ENCODE measurements around the gene TMEM79. TPM values are rescaled to one million over a fixed set of nuclear protein-coding genes. Genes with fewer than 3 reads are reported as not detected.
"Not testable (repeated sequence)": the region's sequence is repeated elsewhere in the genome, so short reads cannot be mapped to it uniquely, and the experiment has no call there.

The TMEM79 gene
- total RNA-seq, 1 donor from 2014 or later = 3.1 TPM

DNA sequence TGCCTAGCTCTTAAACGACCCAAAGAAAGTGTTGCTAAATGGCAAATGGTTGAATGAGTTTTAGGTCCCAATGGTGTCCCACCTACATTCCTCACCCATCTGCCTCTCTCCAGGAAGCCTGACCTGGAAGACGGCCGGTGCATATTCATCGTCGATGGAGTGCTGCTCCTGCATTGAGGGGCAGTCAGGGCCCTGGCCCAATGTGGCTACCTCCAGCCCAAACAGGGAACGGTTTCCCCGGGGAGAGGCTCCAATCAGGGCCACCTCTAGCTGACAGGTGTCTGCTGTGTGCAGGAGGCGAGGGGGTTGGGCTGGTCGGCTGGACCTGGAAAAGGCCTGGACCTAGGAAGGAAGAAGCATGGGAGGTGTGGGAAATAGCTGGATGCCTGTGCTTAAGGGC lies 9.8 kb downstream of the TMEM79 start:
- intact Hi-C loops (cut with DNase I) = no loop called here
- DNase-seq (ENCODE audit: low spot score) (no peak), ATAC-seq (no peak)

DNA sequence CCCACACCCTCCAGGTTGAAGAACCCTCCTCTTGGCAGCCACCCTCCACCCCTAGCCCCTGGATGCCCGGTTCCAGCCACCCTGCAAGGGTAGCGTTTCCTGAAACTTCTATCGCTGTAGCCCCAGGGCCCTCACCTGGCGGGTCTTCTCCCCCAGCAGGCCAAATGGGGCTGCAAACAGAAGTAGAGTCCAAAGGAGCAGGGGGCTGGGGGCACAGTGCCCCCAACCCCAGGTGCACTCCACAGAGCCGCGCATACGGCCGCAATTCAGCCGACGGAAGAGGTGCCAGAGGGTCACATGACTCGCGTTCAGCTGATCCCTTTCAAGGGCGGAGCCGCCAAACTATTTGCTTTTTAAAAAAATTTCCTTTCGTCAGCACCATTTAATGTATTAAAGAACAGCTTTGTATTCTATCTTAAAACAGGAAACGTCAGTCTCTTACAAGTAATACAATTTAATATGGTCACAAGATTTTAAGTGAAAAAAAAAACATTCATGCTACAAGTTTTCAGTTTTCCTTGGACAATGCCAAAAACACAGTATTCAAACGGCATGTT lies 11.3 kb downstream of the TMEM79 start, which contains the start of gene GLMP:
GLMP (minus strand) TSS at position 289 of the 557 bp plus-strand sequence; CDS start at position 255, 34 bp downstream.
- DNase-seq (ENCODE audit: low spot score) (peak; percentile 85), ATAC-seq (peak; percentile 63)
- intact Hi-C loops (cut with DNase I) = no loop called here

DNA sequence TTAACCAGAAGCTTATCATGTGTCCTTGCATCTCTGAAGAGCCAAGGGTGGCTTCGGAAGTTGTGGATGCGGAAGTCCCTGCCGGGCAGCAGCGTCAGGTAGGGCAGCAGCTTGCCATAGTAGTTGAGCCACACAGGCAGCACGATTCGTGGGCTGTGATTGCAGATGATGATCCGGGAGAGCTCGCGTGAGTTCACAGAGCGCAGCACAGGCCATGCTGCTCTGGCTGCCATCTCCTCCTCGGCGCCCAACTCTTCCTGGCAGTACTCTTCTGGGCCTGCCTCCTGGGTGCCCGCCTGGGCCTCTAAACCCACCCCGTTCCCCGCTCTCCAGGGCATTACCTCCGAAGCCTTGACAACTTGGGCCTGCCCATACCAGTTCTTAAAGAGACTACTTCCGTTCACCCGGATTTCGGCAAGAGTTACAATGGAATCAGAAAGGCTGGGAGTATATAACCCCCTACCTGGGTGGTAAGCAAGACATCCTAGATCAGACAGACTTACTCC lies 14.8 kb downstream of the TMEM79 start, which contains the start of gene VHLL:
VHLL (minus strand) TSS at position 456 of the 506 bp plus-strand sequence; CDS start at position 338, 118 bp downstream.
- DNase-seq (ENCODE audit: low spot score) (peak; percentile 48), ATAC-seq (no peak)
- intact Hi-C loops (cut with DNase I) = no loop called here

DNA sequence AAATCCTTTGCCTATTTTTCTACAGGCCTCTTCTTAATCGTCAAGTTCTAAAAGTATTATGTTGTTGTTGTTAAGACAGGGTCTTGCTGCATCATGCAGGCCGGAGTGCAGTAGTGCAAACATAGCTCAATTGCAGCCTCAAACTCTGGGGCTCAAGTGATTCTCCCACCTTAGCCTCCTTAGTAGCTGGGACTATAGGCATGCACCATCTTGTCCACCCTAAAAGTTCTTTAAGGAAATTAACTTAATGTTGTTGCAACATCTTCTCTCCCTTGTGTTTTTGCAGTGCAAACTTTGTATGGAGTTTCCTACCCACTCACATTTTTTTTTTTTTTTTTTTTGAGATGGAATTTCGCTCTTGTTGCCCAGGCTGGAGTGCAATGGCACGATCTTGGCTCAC lies 19.1 kb downstream of the TMEM79 start:
- intact Hi-C loops (cut with DNase I) = no loop called here
- no peak for ATAC-seq

DNA sequence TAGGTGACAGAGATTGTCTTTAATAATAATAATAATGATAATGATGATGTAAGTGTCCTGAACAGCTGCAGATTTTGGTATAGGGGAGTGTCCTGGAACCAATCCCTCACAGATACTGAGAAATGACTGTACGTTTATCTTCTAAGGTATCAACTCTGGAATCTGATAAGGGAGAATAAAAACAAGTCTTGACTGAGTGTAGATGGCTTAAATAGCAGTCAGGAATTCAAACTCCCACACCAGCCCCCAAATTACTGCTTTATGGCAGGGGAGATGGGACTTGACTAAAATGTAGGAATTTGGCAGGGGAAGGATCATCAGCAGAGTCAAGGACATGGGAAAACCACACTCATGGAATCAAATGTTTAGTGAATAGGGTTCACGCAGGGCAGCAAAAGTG lies 21.1 kb downstream of the TMEM79 start:
- ATAC-seq (no peak), DNase-seq (ENCODE audit: low spot score) (no peak)
- intact Hi-C loops (cut with DNase I) = no loop called here

More for the DNA sequence above, 19.1 kb downstream of the TMEM79 start:
- DNase-seq (ENCODE audit: low spot score) = no peak

DNA sequence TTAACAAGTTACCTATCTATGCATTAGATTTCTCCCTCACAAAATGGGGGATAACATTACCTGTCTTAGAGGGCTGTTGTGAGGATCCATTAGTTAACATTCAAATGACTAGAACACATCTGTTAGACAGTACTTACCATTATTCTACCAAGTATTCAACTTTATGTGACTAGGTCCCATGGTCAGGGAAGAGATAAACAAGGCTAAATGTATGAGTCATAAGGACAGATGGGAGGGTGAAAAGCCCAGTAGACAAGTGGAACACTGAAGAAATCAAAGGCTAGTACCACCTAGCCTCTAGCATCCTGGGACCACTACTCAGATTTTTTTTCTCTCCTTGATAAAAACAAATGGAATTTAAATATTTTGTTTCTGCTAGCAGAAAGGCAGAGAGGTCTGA lies 24.0 kb downstream of the TMEM79 start:
- intact Hi-C loops (cut with DNase I) = no loop called here
- ATAC-seq (no peak), DNase-seq (ENCODE audit: low spot score) (no peak)

DNA sequence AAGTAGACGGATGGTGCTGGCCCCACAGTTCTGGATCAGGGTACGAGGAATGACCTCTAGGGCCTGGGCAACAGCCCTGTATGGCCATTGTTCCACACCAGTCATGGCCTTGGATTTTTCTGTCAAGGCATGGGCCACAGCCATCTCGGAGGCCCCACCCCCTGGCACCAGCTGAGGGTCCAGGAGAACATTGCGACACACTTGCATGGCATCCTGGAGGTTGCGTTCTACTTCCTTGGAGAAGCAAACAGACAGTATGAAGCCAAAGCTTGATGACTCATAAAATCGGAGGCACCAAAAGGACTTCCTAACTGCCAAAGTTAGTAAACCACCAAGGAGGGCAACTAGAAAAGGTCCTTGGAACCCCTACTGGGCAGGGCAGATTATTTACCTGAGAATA lies 26.8 kb downstream of the TMEM79 start:
- no peak for ATAC-seq
- intact Hi-C loops (cut with DNase I) = no loop called here
- peak; percentile 54 for DNase-seq (ENCODE audit: low spot score)

DNA sequence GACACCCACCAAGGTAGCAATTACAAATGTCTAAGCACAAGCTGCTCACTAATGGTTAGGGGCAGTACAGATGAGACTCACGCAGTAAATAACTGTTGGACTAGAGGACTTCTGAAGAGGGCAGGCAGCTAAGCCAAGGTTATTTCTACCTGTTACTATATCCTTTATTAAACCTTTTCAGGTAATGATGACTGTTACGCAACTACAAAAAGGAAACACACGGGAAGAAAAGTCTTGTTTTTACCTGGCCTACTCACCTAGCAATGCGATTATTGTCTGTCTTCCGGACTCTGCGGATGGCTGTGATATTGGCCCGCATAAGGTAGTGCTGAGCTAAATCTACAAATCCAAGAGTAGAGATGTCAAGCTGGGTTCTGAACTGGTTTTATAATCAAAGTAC lies 32.8 kb downstream of the TMEM79 start:
- DNase-seq (ENCODE audit: low spot score) (no peak), ATAC-seq (no peak)
- intact Hi-C loops (cut with DNase I) = no loop called here

DNA sequence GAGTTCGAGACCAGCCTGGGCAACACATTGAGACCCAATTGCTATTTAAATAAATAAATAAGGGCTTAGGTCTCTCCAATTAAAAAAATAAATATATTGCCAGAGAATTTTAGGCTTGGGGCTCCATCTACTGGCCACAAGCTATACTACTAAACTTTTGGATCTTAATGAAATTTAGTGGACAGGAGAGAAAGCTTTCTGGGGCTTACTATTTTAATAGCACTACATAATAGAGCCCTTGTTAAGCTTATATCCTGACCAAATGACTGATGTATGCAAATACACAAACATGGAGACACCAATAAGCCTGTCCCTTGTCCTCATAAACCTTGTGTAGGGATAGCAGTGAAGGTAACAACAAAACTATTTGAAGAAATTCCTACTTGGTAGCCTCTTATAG lies 35.5 kb downstream of the TMEM79 start:
- ATAC-seq (no peak), DNase-seq (ENCODE audit: low spot score) (peak; percentile 27)
- intact Hi-C loops (cut with DNase I) = no loop called here

DNA sequence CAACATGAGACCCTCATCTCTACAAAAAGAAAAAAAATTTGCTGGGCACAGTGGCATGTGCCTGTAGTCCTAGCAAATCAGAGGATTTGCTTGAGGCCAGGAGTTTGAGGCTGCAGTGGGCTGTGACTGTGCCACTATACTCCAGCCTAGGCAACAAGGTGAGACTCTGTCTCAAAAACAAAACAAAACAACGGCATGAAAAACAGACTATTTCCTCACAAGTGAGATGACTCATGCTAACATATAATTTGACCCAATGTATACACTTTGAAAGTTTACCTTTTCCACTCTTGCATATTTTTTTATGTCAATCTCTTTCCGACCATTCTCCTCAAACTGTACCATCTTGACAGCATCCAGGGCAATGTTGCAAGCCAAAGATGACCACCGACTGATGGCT lies 36.4 kb downstream of the TMEM79 start:
- ATAC-seq (no peak), DNase-seq (ENCODE audit: low spot score) (no peak)
- intact Hi-C loops (cut with DNase I) = no loop called here

DNA sequence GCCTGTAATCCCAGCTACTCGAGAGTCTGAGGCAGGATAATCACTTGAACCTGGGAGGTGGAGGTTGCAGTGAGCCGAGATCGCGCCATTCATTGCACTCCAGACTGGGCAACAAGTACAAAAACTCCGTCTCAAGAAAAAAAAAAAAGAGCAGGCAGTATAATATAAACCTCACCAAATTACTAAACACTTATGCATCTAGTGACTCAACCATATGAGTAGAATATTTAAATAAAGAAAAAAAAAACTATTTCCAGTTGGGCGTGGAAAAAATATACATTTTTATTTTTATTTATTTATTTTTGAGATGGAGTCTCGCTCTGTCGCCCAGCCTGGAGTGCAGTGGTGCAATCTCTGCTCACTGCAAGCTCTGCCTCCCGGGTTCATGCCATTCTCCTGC lies 39.1 kb downstream of the TMEM79 start:
- ATAC-seq; DNase-seq (ENCODE audit: low spot score); intact Hi-C loops (cut with DNase I): not testable (repeated sequence)

DNA sequence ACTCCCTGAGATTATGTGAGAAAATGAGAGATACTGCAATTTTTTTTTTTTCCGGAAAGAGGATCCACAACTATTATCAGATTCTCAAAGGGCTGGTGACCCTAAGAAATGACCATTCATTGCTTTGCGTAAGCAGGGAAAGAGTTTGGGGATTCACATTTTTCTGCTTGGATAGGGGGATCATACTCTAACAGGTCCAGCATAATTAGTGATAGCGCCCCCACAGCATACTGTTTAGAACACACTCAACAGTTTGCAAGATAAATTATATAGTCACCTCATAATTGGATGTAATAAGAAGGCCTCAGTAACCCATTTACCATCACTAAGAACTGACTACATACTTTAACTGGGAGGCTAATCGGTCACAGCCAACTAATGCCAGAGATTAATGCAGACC lies 52.1 kb downstream of the TMEM79 start:
- no peak for DNase-seq (ENCODE audit: low spot score)
- intact Hi-C loops (cut with DNase I) = no loop called here
- no peak for ATAC-seq

DNA sequence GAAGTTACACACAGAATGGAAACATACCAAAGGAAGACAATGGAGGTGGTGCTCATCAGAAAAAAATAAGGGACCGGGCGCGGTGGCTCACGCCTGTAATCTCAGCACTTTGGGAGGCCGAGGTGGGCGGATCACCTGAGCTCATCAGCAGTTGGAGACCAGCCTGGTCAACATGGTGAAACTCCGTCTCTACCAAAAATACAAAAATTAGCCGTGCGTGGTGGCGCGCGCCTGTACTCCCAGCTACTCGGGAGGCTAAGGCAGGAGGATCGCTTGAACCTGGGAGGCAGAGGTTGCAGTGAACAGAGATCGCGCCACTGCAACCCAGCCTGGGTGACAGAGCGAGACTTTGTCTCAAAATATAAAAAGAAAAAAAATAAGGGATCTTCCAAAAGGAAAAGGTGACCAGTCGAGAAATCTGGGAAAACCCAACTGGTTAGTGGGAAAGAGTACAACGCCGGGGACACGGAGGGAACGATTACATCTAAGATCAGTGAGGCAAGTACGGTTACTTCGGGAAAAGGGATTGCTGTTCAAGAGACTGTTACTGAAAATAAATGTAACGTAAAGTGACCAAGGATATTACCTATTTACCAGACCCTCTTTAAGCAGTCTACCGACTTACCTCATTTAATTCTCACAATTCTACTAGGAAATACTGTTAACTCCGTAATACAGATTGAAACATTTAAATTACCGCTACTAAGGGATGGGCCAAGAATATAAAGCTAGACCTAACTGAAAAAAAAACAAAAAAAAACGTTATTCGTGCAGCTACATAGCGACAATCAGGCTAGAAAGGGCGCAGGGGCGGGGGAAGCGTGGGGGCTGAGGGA lies 53.1 kb downstream of the TMEM79 start:
- DNase-seq (ENCODE audit: low spot score) = no peak
- intact Hi-C loops (cut with DNase I) = no loop called here
- ATAC-seq = no peak

DNA sequence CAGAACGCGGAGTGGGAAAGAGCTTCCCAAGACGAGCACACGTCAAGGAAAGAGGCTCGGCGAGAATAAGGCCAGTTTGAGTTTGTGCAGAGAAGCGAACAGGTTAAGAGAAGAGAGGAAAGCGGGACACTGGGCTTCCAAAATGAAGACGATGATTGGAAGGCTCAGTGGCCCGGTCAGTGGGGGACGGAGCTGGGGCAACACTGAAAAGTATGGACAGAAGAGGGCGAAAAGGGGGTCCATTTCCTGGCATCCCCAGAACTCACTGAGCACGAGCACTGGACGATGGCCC lies 53.7 kb downstream of the TMEM79 start:
- ATAC-seq (peak; percentile 32), DNase-seq (ENCODE audit: low spot score) (no peak)
- intact Hi-C loops (cut with DNase I) = no loop called here

DNA sequence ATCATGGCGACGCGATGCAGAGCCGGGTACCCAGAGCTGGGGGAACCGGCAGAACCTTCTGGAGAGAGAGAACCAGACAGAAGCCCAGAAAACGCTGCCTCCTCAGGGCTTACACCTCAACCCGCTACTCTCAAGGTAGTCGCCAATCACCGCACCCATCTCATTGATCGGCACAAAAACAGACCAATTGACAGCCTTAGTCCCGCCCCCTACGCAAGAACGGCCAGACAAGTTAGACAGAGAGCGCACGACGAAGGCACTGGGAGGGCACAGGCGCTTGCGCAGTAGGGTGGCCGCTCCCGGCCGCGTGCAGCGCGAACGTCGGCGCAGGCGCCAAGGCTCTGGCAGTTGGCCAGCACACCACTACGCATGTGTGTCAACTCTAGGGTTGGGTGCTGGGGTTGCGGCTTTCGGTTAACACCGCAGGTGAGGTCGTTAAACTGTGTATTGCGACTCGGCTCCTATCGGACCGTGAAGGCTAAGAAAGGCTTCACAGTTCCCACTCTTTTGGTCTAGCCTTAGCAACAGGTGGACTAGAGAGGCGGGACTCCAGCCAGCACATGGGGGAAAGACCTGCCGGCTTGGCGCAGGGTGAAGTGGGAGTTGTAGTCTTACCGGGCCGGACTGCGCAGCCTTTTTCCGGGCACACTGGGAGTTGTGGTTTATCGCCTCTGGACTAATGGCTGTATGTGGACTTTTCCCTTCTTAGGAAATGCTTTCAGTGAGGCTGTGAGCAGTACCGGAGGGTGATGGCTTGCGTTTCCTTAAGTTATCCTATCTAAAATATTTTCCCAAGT lies 54.3 kb downstream of the TMEM79 start, which contains the start of the genes CCT3 and TSACC:
CCT3 (minus strand) TSS at position 113 of the 797 bp plus-strand sequence; CDS start at position 5, 108 bp downstream.
TSACC (plus strand) TSS at position 347 of the 797 bp plus-strand sequence. CDS start 1,232 bp downstream, outside the sequence.
- ATAC-seq (peak; percentile 99), DNase-seq (ENCODE audit: low spot score) (peak; percentile 100)
- intact Hi-C loops (cut with DNase I) = no loop called here

Other genes with a start within 250 kb of the TMEM79 start
- 37.6 TPM for gene UBQLN4, start 230.5 kb upstream of the TMEM79 start, total RNA-seq
- gene LAMTOR2, start 229.5 kb upstream of the TMEM79 start, total RNA-seq = 35.8 TPM
- gene RAB25, start 223.2 kb upstream of the TMEM79 start, total RNA-seq = not detected
- 1.2 TPM for gene MEX3A, start 201.9 kb upstream of the TMEM79 start, total RNA-seq
- gene LMNA, start 169.6 kb upstream of the TMEM79 start, total RNA-seq = 322 TPM
- 8.4 TPM for gene SEMA4A, start 130.7 kb upstream of the TMEM79 start, total RNA-seq
- 16.3 TPM for gene SLC25A44, start 90.2 kb upstream of the TMEM79 start, total RNA-seq
- gene PMF1, start 71.3 kb upstream of the TMEM79 start, total RNA-seq = 37.4 TPM
- gene BGLAP, start 42.1 kb upstream of the TMEM79 start, total RNA-seq = 5.1 TPM
- 48.9 TPM for gene PAQR6, start 36.3 kb upstream of the TMEM79 start, total RNA-seq
- 64.0 TPM for gene SMG5, start 1.5 kb upstream of the TMEM79 start, total RNA-seq
- 39.0 TPM for gene GLMP, start 11.4 kb downstream of the TMEM79 start, total RNA-seq
- not detected for gene VHLL, start 15.0 kb downstream of the TMEM79 start, total RNA-seq
- gene CCT3, start 54.0 kb downstream of the TMEM79 start, total RNA-seq = 98.6 TPM
- not detected for gene TSACC, start 54.2 kb downstream of the TMEM79 start, total RNA-seq
- gene RHBG, start 84.9 kb downstream of the TMEM79 start, total RNA-seq = not detected
- gene MEF2D, start 216.4 kb downstream of the TMEM79 start, total RNA-seq = 66.8 TPM